HL-60 (cell line): Measurements from ENCODE around the gene CAMK2N1.

ENCODE experiments used
- DNase-seq, 2 experiments: peaks; one replicate each; pipeline ENCODE4 v3.0.0-alpha.2; 2010 to 2020; ENCODE audit warnings: low read depth in 1 of 2, low spot score in 1 of 2
- H3K27ac ChIP-seq: fragments of 250-450 bp; sonication (Bioruptor Pico); replicated peaks from 2 replicates; pipeline ENCODE4 v1.5.1; 2020; ENCODE audit warnings: mild to moderate bottlenecking, moderate library complexity
- H3K27me3 ChIP-seq: fragments of 250-450 bp; sonication (Bioruptor Pico); 2 replicates; pipeline ENCODE4 v1.5.1; 2021; ENCODE audit warnings: mild to moderate bottlenecking, moderate library complexity; ENCODE audit not compliant: insufficient read depth, poor library complexity, severe bottlenecking
- H3K4me3 ChIP-seq: replicated peaks from 2 replicates; pipeline ENCODE4 v1.5.1; 2011; ENCODE audit warnings: mild to moderate bottlenecking, control low read depth, low read length; ENCODE audit not compliant: insufficient read depth
- GABPA ChIP-seq: IDR thresholded peaks from 2 replicates; pipeline ENCODE4 v1.6.1; 2012; ENCODE audit warnings: low read depth
- POLR2AphosphoS5 ChIP-seq: IDR thresholded peaks from 2 replicates; pipeline ENCODE4 v1.6.1; 2012; ENCODE audit warnings: low read depth
- SPI1 ChIP-seq: IDR thresholded peaks from 2 replicates; pipeline ENCODE4 v1.6.1; 2012; ENCODE audit warnings: low read depth, mild to moderate bottlenecking, borderline replicate concordance
- TF ChIP-seq, protein P1 (sequence below): IDR thresholded peaks from 2 replicates; pipeline ENCODE4 v1.6.1; 2012; ENCODE audit warnings: low read depth; ENCODE audit not compliant: insufficient replicate concordance
- TF ChIP-seq, protein P2 (sequence below): IDR thresholded peaks from one replicate; pipeline ENCODE4 v1.5.1; 2011; ENCODE audit warnings: low read length, control low read depth, inconsistent platforms; ENCODE audit not compliant: insufficient read depth

The CAMK2N1 gene

DNA sequence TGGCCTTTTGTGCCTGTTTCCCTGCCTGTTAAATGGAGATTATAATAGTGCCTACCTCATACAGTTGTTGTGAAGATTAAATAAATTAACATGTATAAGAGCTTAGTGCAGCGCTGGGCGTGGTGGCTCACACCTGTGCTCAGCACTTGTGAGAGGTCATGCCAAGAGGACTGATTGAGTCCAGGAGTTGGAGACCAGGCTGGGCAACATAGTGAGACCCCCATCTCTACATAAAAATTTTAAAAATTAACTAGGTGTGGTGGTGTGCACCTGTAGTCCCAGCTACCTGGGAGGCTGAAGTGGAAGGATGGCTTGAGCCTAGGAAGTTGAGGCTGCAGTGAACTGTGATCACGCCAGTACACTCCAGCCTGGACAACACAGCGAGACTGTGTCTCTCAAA lies 12.1 kb downstream of the CAMK2N1 start:
- Histone ChIP-seq H3K27ac (no peak overlapping the region), H3K4me3 (no peak overlapping the region), H3K27me3 (peaks cover 22% of the 10 kb centered on the region)
- no peak for TF ChIP-seq POLR2AphosphoS5
- TF ChIP-seq, protein P1, sequence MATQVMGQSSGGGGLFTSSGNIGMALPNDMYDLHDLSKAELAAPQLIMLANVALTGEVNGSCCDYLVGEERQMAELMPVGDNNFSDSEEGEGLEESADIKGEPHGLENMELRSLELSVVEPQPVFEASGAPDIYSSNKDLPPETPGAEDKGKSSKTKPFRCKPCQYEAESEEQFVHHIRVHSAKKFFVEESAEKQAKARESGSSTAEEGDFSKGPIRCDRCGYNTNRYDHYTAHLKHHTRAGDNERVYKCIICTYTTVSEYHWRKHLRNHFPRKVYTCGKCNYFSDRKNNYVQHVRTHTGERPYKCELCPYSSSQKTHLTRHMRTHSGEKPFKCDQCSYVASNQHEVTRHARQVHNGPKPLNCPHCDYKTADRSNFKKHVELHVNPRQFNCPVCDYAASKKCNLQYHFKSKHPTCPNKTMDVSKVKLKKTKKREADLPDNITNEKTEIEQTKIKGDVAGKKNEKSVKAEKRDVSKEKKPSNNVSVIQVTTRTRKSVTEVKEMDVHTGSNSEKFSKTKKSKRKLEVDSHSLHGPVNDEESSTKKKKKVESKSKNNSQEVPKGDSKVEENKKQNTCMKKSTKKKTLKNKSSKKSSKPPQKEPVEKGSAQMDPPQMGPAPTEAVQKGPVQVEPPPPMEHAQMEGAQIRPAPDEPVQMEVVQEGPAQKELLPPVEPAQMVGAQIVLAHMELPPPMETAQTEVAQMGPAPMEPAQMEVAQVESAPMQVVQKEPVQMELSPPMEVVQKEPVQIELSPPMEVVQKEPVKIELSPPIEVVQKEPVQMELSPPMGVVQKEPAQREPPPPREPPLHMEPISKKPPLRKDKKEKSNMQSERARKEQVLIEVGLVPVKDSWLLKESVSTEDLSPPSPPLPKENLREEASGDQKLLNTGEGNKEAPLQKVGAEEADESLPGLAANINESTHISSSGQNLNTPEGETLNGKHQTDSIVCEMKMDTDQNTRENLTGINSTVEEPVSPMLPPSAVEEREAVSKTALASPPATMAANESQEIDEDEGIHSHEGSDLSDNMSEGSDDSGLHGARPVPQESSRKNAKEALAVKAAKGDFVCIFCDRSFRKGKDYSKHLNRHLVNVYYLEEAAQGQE: no peak
- TF ChIP-seq, protein P2, sequence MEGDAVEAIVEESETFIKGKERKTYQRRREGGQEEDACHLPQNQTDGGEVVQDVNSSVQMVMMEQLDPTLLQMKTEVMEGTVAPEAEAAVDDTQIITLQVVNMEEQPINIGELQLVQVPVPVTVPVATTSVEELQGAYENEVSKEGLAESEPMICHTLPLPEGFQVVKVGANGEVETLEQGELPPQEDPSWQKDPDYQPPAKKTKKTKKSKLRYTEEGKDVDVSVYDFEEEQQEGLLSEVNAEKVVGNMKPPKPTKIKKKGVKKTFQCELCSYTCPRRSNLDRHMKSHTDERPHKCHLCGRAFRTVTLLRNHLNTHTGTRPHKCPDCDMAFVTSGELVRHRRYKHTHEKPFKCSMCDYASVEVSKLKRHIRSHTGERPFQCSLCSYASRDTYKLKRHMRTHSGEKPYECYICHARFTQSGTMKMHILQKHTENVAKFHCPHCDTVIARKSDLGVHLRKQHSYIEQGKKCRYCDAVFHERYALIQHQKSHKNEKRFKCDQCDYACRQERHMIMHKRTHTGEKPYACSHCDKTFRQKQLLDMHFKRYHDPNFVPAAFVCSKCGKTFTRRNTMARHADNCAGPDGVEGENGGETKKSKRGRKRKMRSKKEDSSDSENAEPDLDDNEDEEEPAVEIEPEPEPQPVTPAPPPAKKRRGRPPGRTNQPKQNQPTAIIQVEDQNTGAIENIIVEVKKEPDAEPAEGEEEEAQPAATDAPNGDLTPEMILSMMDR: no peak
- no peak for TF ChIP-seq GABPA
- TF ChIP-seq SPI1: no peak
- DNase-seq: no peak

DNA sequence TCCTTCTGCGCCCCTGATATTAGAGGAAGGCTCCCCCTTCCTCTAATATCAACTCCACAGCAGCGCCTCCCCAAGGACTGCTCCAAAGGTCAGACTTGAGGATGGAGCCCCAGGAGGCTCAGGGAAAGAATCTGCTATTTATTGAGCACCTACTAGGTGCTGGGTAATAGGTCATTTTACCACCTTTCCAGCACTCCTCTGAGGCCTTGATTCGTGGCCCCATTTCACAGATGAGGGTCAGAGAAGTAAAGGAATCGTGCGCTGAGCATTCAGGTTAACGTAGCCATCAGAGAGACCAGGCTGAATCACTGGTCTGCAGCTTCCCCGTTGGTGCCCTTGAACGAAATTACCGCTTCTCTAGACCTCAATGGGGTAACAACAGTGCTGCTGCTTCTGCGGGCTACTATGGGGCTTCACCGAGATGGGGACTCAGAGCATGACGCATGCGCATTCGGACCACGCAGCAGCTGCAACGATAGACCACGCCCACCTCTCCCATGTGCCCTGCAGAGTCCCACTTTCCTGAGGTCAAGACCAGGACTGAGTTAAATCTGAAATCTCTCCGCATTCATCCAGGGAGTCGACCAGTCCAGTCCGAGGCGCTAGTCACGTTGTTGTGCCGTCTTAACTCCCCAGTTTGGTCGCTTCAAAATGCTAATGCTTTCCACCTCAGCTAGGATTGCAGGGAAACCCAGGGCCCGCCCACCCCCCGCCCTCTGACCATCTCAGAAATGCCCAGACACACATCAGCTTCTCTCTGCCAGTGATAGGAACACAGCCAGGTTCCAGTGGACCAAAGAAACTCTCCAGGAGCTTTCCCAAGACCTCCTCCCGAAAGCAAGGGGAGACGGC lies 12.9 kb downstream of the CAMK2N1 start:
- TF ChIP-seq SPI1 (no peak), GABPA (no peak), POLR2AphosphoS5 (no peak)
- TF ChIP-seq, protein P1: no peak
- TF ChIP-seq, protein P2: no peak
- DNase-seq: no peak
- Histone ChIP-seq H3K27ac (no peak overlapping the region), H3K27me3 (peaks cover 21% of the 10 kb centered on the region), H3K4me3 (no peak overlapping the region)

DNA sequence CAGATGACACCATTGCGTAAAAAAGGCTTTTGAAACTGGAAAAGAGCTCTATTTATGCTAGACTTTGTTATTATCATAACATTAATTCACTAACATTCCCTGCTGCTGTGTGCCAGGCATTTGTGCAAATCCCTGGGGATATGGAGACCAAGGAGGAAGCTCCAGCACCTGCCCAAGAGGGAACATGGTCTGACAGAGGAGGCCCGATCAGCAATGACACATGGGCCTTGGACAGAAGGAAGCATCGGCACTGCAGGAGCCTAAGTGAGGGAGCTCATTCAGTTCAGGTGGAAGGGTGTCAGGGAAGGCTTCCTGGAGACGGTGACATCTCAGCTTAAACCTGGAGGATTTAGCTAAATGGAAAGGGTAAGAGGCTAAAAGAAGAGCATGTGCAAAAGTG lies 13.9 kb downstream of the CAMK2N1 start:
- DNase-seq: no peak
- TF ChIP-seq, protein P1: no peak
- TF ChIP-seq GABPA (no peak), SPI1 (no peak), POLR2AphosphoS5 (no peak)
- TF ChIP-seq, protein P2: no peak
- peaks cover 21% of the 10 kb centered on the region for H3K27me3 ChIP-seq
- no peak overlapping the region for H3K4me3 ChIP-seq
- no peak overlapping the region for H3K27ac ChIP-seq
